HG02852 (cell line): ENCODE measurements around the gene RPL13.

Experiments
- ATAC-seq: cut with Tn5 transposase; IDR thresholded peaks from one replicate; pipeline ENCODE4 v1.9.1; 2021; ENCODE audit warnings: mild to moderate bottlenecking, moderate library complexity; ENCODE audit not compliant: unreplicated experiment

RPL13 gene

GRCh38 chr16:89544713-89545043, 15.8 kb upstream of the RPL13 start:
- no peak for ATAC-seq

- no peak for ATAC-seq
Measured at GRCh38 chr16:89545044-89545830, 15.2 kb upstream of the RPL13 start.

- no peak for ATAC-seq
Measured at GRCh38 chr16:89545831-89546574, 14.5 kb upstream of the RPL13 start.

- no peak for ATAC-seq
Measured at GRCh38 chr16:89546781-89547180, 13.7 kb upstream of the RPL13 start.

- no peak for ATAC-seq
Measured at GRCh38 chr16:89547291-89547690, 13.2 kb upstream of the RPL13 start.

- ATAC-seq: no peak
Measured at GRCh38 chr16:89547860-89548259, 12.6 kb upstream of the RPL13 start.

- ATAC-seq: no peak
Measured at GRCh38 chr16:89548344-89549006, 12.0 kb upstream of the RPL13 start.

GRCh38 chr16:89549007-89549700, 11.3 kb upstream of the RPL13 start:
- no peak for ATAC-seq

- ATAC-seq: no peak
Measured at GRCh38 chr16:89550421-89551007, 10.0 kb upstream of the RPL13 start.

GRCh38 chr16:89552329-89552728, 8.2 kb upstream of the RPL13 start:
- no peak for ATAC-seq

- ATAC-seq: no peak
Measured at GRCh38 chr16:89552913-89553312, 7.6 kb upstream of the RPL13 start.

- ATAC-seq: no peak
Measured at GRCh38 chr16:89553733-89554132, 6.7 kb upstream of the RPL13 start.

- ATAC-seq: no peak
Measured at GRCh38 chr16:89554343-89554742, 6.1 kb upstream of the RPL13 start.

GRCh38 chr16:89555265-89555664, 5.2 kb upstream of the RPL13 start:
- no peak for ATAC-seq

- no peak for ATAC-seq
Measured at GRCh38 chr16:89555780-89556179, 4.7 kb upstream of the RPL13 start.

GRCh38 chr16:89556750-89557689, 3.5 kb upstream of the RPL13 start:
- ATAC-seq: no peak

GRCh38 chr16:89557690-89558490, 2.6 kb upstream of the RPL13 start:
- no peak for ATAC-seq

- ATAC-seq: peak; percentile 4
Measured at GRCh38 chr16:89561142-89561883, 831 bp downstream of the RPL13 start.
